Transverse colon (tissue), 4 donors: ENCODE results near the gene GTF2F2.

Experiments
- CTCF ChIP-seq, 5 experiments: fragments of 200-600 bp in 3 of 5; fragments of 450-650 bp in 2 of 5; sonication (generic) in 3 of 5; IDR thresholded peaks; 1 replicate in 2 of 5; 2 replicates in 3 of 5; pipeline ENCODE4 v1.5.1; 2016 to 2017; ENCODE audit warnings: antibody characterized with exemption in 5 of 5, inconsistent platforms in 3 of 5, mild to moderate bottlenecking in 2 of 5, moderate library complexity in 1 of 5
- POLR2A ChIP-seq: fragments of 450-650 bp; IDR thresholded peaks from one replicate; pipeline ENCODE4 v1.6.1; 2016; ENCODE audit warnings: antibody characterized with exemption, mild to moderate bottlenecking, moderate library complexity
- POLR2AphosphoS5 ChIP-seq, 3 donors: sonication (generic); formaldehyde crosslinking; IDR thresholded peaks; one replicate each; pipeline ENCODE4 v1.6.1; 2016; ENCODE audit warnings: antibody characterized with exemption in 3 of 3

- no peak for TF ChIP-seq CTCF (IDR thresholded peaks at IDR 0.05)
- no peak for TF ChIP-seq POLR2AphosphoS5 (IDR thresholded peaks at IDR 0.05)
- no peak for TF ChIP-seq POLR2A
Measured at GRCh38 chr13:45218689-45219088, 98.4 kb downstream of the GTF2F2 start.
